Parathyroid adenoma (tissue), 2 donors: ENCODE data around the gene ENDOD1.

Source experiments
- H2AFZ ChIP-seq: fragments of 300-600 bp; sonication (generic); one replicate; pipeline ENCODE4 v1.7.0; 2017; ENCODE audit warnings: antibody characterized with exemption, mild to moderate bottlenecking
- H3K27ac ChIP-seq: fragments of 300-600 bp; sonication (generic); one replicate; pipeline ENCODE4 v1.7.0; 2017
- H3K27me3 ChIP-seq: fragments of 300-600 bp; sonication (generic); one replicate; pipeline ENCODE4 v1.7.0; 2017; ENCODE audit warnings: low read length; ENCODE audit not compliant: control insufficient read depth, insufficient read depth
- H3K36me3 ChIP-seq: fragments of 300-600 bp; sonication (generic); one replicate; pipeline ENCODE4 v1.7.0; 2017; ENCODE audit warnings: low read length; ENCODE audit not compliant: control insufficient read depth, insufficient read depth
- H3K4me1 ChIP-seq: fragments of 300-600 bp; sonication (generic); one replicate; pipeline ENCODE4 v1.7.0; 2017; ENCODE audit warnings: control low read depth
- H3K4me2 ChIP-seq: fragments of 300-600 bp; sonication (generic); one replicate; pipeline ENCODE4 v1.7.0; 2017; ENCODE audit warnings: low read length
- H3K4me3 ChIP-seq: fragments of 300-600 bp; sonication (generic); one replicate; pipeline ENCODE4 v1.7.0; 2017; ENCODE audit warnings: low read depth, low read length
- H3K79me2 ChIP-seq: fragments of 300-600 bp; sonication (generic); one replicate; pipeline ENCODE4 v1.7.0; 2017; ENCODE audit warnings: control low read depth
- H3K9ac ChIP-seq: fragments of 300-600 bp; sonication (generic); one replicate; pipeline ENCODE4 v1.7.0; 2017; ENCODE audit warnings: mild to moderate bottlenecking
- H3K9me3 ChIP-seq: fragments of 300-600 bp; sonication (generic); one replicate; pipeline ENCODE4 v1.7.0; 2017; ENCODE audit warnings: low read length; ENCODE audit not compliant: control insufficient read depth
- TF ChIP-seq, protein P1 (sequence below): fragments of 300-600 bp; sonication (generic); IDR thresholded peaks from one replicate; pipeline ENCODE4 v1.7.0; 2017; ENCODE audit warnings: antibody characterized with exemption, mild to moderate bottlenecking
- donor health status: primary hyperparathyroidism.

ENDOD1 gene

DNA sequence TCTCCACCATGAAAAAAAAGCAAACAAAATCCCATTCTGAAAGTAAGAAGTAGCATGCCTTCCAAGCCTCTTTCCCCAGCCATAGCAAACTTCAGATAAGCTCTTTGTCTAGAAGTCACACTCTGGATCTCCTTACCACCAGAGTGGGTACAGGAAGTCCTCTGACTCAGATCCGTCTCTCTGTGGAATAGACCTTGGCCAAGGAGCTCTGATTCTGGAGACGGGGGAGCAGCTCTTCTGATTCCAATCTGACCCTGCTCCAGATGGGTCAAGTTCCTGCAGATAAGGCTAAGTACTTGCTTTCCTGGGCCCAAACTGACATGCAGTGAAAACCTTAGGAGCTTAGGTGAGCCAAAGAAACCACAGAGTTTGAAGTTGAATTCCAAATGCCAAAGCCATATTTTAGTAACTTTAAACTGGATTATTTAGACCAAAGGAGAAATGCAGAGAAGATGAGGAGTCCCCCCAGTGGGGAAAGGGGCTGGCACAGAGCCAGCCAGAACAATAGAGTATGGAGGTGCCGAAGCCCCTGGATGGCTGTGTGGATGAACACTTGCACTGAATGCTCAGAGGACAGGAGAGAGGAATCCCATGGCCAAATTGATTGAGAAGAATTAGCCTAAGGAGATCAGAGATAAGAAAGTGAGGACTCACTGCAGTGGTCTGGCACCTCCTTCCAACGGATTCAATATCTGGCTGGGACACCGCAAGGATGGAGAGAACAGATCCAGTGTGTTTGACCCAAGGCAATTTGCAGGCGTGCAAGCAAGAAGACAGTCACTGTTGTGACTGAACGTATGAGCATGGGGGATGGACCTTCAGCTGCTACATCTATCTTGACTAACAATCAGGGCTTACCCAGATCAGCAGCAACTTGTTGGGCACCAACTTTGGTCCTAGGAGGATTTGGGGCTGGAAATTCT is 54.9 kb downstream of the ENDOD1 start:
- no peak overlapping the region for H3K9ac ChIP-seq
- H3K4me1 ChIP-seq = peaks cover 5% of the 10 kb centered on the region
- H3K9me3 ChIP-seq = no peaks in the 10 kb centered on the region
- H3K27me3 ChIP-seq = no peaks in the 10 kb centered on the region
- TF ChIP-seq, protein P1, sequence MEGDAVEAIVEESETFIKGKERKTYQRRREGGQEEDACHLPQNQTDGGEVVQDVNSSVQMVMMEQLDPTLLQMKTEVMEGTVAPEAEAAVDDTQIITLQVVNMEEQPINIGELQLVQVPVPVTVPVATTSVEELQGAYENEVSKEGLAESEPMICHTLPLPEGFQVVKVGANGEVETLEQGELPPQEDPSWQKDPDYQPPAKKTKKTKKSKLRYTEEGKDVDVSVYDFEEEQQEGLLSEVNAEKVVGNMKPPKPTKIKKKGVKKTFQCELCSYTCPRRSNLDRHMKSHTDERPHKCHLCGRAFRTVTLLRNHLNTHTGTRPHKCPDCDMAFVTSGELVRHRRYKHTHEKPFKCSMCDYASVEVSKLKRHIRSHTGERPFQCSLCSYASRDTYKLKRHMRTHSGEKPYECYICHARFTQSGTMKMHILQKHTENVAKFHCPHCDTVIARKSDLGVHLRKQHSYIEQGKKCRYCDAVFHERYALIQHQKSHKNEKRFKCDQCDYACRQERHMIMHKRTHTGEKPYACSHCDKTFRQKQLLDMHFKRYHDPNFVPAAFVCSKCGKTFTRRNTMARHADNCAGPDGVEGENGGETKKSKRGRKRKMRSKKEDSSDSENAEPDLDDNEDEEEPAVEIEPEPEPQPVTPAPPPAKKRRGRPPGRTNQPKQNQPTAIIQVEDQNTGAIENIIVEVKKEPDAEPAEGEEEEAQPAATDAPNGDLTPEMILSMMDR = no peak
- no peak overlapping the region for H3K4me2 ChIP-seq
- H2AFZ ChIP-seq = no peak overlapping the region
- no peak overlapping the region for H3K27ac ChIP-seq
- H3K36me3 ChIP-seq = no peaks in the 10 kb centered on the region
- H3K79me2 ChIP-seq = no peaks in the 10 kb centered on the region
- no peak overlapping the region for H3K4me3 ChIP-seq

DNA sequence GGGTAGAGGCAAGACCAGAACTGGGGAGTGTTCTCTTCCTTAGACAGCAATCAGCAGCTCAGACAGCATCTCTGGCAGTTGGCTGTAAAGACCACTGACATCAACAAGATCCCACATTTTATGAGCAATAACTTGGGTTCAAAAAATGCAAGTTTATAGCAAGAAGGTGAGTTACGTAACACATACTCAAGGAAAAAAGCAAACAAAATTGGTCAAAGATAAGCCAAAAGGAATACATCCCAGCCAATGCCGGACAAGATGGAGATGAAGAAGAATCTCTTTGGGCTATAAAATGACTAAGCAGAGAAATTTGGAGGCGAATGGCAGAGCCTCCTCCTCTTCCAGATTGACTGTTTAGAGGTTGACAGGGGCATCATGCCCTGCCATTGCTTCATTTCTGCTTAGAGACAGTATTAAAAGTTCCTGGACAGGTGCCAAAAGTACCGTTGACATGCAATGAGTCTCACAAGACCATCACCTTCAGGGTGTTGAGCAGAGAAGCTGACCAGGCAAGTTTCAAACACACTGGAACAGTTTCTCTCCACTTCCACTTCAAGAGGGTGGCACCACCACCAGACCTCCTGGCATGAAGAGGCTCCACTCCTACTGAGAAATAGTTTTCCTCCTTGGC is 55.9 kb downstream of the ENDOD1 start:
- no peak overlapping the region for H3K9ac ChIP-seq
- no peaks in the 10 kb centered on the region for H3K27me3 ChIP-seq
- H3K4me2 ChIP-seq = no peak overlapping the region
- H3K4me1 ChIP-seq = peaks cover 8% of the 10 kb centered on the region
- H3K27ac ChIP-seq = no peak overlapping the region
- no peaks in the 10 kb centered on the region for H3K36me3 ChIP-seq
- H3K4me3 ChIP-seq = no peak overlapping the region
- H3K79me2 ChIP-seq = no peaks in the 10 kb centered on the region
- TF ChIP-seq, protein P1 = no peak
- H3K9me3 ChIP-seq = no peaks in the 10 kb centered on the region
- H2AFZ ChIP-seq = no peak overlapping the region

DNA sequence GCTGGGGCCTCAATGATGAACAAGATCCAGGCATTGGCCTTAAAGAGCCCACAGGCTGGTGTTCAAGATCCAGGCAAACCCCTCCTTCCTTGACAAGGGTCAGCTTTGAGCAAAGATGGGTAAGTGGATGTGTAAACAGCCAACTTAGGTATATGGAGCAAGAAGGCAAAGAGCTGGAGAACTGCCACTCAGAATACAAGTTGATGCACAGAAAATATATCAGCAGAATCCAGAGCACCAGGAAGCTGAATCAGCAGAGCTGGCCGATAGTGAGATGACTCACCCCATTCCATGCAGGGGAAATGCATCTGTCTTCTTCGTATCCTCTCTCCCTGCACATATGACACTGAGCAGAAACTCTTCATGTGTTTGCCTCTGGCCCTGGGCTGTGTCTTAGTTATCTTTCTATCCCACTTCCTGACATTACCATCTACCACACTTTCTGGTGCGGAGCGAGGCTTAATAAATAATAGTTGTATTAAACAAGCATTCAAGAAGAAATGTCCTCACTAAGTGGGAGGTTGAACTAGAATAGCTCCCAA is 57.8 kb downstream of the ENDOD1 start:
- H3K27me3 ChIP-seq = no peaks in the 10 kb centered on the region
- H3K4me1 ChIP-seq = peaks cover 11% of the 10 kb centered on the region
- H3K4me2 ChIP-seq = no peak overlapping the region
- no peak overlapping the region for H3K9ac ChIP-seq
- peak overlapping the region; percentile 19 for H3K27ac ChIP-seq
- TF ChIP-seq, protein P1 = no peak
- H3K9me3 ChIP-seq = no peaks in the 10 kb centered on the region
- H3K4me3 ChIP-seq = no peak overlapping the region
- H3K79me2 ChIP-seq = no peaks in the 10 kb centered on the region
- H2AFZ ChIP-seq = no peak overlapping the region
- no peaks in the 10 kb centered on the region for H3K36me3 ChIP-seq

DNA sequence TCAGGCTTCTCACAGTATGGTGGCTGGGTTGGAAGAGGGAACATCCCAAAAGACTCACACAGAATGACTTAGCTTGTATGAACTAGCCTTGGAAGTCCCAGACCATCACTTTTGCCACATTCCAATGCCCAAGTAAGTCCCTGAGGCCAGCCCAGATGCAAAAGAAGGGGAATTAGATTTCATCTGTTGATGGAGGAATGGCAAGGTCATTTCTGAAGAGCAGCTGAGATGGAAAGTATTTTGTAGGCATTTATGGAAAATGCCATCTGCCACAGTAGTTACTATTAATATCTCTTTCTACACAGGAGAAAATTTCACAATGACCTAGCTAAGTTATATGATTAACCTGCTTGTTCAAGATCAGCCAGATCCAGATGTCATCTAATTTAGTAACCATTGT is 58.8 kb downstream of the ENDOD1 start:
- no peak overlapping the region for H3K4me3 ChIP-seq
- H3K4me1 ChIP-seq = peaks cover 11% of the 10 kb centered on the region
- H3K9ac ChIP-seq = no peak overlapping the region
- no peak overlapping the region for H2AFZ ChIP-seq
- no peaks in the 10 kb centered on the region for H3K79me2 ChIP-seq
- TF ChIP-seq, protein P1 = no peak
- H3K4me2 ChIP-seq = no peak overlapping the region
- no peaks in the 10 kb centered on the region for H3K9me3 ChIP-seq
- no peak overlapping the region for H3K27ac ChIP-seq
- H3K27me3 ChIP-seq = no peaks in the 10 kb centered on the region
- H3K36me3 ChIP-seq = no peaks in the 10 kb centered on the region
